Activated naive CD4-positive, alpha-beta T cell treated with anti-CD3 and anti-CD28 coated beads, Interleukin-2, amount 50 U/mL, for 72 hours (primary cell): ENCODE results near the gene PNMA8A. TPM values are rescaled to one million over a fixed set of nuclear protein-coding genes. Genes with fewer than 3 reads are reported as not detected.

ENCODE experiments used
- ATAC-seq, 2 donors: fragments of 150-1000 bp; cut with Tn5 transposase; 2 replicates each; pipeline ENCODE4 v1.10.0; 2021; ENCODE audit warnings: mild to moderate bottlenecking in 2 of 2, moderate library complexity in 2 of 2
- DNase-seq, 2 donors: peaks; one replicate each; pipeline ENCODE4 v3.0.0; 2021 to 2022; ENCODE audit warnings: low spot score in 2 of 2
- H3K27ac Mint-ChIP-seq, 2 donors: one replicate each; pipeline ENCODE4 v1.8.0; 2022; ENCODE audit warnings: mild to moderate bottlenecking in 2 of 2, mixed read lengths in 2 of 2
- H3K36me3 Mint-ChIP-seq, 2 donors: one replicate each; pipeline ENCODE4 v1.8.0; 2022; ENCODE audit warnings: mixed read lengths in 2 of 2
- H3K9me3 Mint-ChIP-seq, 2 donors: one replicate each; pipeline ENCODE4 v1.8.0; 2022; ENCODE audit warnings: mixed read lengths in 2 of 2
- total RNA-seq, 2 donors: library from RNA; stranded (reverse); gene quantifications; one replicate each; pipeline ENCODE4 v1.2.3, GENCODE V29; 2022

Gene PNMA8A
- total RNA-seq, 2 donors from 2014 or later: not detected

- no peaks in the 10 kb centered on the region for H3K9me3 Mint-ChIP-seq
- ATAC-seq: no peak
- peaks cover 0 to 7% of the 10 kb centered on the region in 2 donors for H3K36me3 Mint-ChIP-seq
- DNase-seq: no peak
- no peak overlapping the region for H3K27ac Mint-ChIP-seq
These were observed 23.8 kb upstream of the PNMA8A start for GRCh38 chr19:46494941-46495785.

- H3K9me3 Mint-ChIP-seq: no peaks in the 10 kb centered on the region
- no peak for DNase-seq
- ATAC-seq: no peak
- H3K36me3 Mint-ChIP-seq: peaks cover 6 to 7% of the 10 kb centered on the region in 2 donors
- peak overlapping the region; percentile 63 to 74 for H3K27ac Mint-ChIP-seq
These were observed 23.0 kb upstream of the PNMA8A start for GRCh38 chr19:46494146-46494940.

GRCh38 chr19:46493236-46494145 lies 22.1 kb upstream of the PNMA8A start:
- no peaks in the 10 kb centered on the region for H3K9me3 Mint-ChIP-seq
- peak; percentile 24 to 43 for ATAC-seq
- DNase-seq: no peak
- peak overlapping the region; percentile 63 to 74 for H3K27ac Mint-ChIP-seq
- peaks cover 6 to 7% of the 10 kb centered on the region in 2 donors for H3K36me3 Mint-ChIP-seq

GRCh38 chr19:46492841-46493235 lies 21.5 kb upstream of the PNMA8A start:
- DNase-seq (no peak), ATAC-seq (peak in 1 of 2 donors; percentile 81)
- H3K36me3 Mint-ChIP-seq: peaks cover 6 to 7% of the 10 kb centered on the region in 2 donors
- H3K9me3 Mint-ChIP-seq: no peaks in the 10 kb centered on the region
- no peak overlapping the region for H3K27ac Mint-ChIP-seq

- H3K9me3 Mint-ChIP-seq: no peaks in the 10 kb centered on the region
- ATAC-seq: peak in 1 of 2 donors; percentile 1
- no peak overlapping the region for H3K27ac Mint-ChIP-seq
- no peak for DNase-seq
- peaks cover 6 to 7% of the 10 kb centered on the region in 2 donors for H3K36me3 Mint-ChIP-seq
These were observed 20.8 kb upstream of the PNMA8A start for GRCh38 chr19:46491975-46492682.

GRCh38 chr19:46490774-46491173 lies 19.4 kb upstream of the PNMA8A start:
- DNase-seq (no peak), ATAC-seq (no peak)
- Mint-ChIP-seq H3K9me3 (no peaks in the 10 kb centered on the region), H3K36me3 (peaks cover 6 to 7% of the 10 kb centered on the region in 2 donors), H3K27ac (no peak overlapping the region)

GRCh38 chr19:46489445-46490272 lies 18.3 kb upstream of the PNMA8A start:
- DNase-seq (no peak), ATAC-seq (no peak)
- Mint-ChIP-seq H3K9me3 (no peaks in the 10 kb centered on the region), H3K27ac (no peak overlapping the region), H3K36me3 (peaks cover 5 to 6% of the 10 kb centered on the region in 2 donors)

- no peak for DNase-seq
- no peaks in the 10 kb centered on the region for H3K9me3 Mint-ChIP-seq
- peaks cover 0 to 6% of the 10 kb centered on the region in 2 donors for H3K36me3 Mint-ChIP-seq
- no peak overlapping the region for H3K27ac Mint-ChIP-seq
- ATAC-seq: peak in 1 of 2 donors; percentile 28
These were observed 17.2 kb upstream of the PNMA8A start for GRCh38 chr19:46488551-46488950.

- H3K36me3 Mint-ChIP-seq: peaks cover 0 to 6% of the 10 kb centered on the region in 2 donors
- ATAC-seq (peak; percentile 73 to 77), DNase-seq (peak; percentile 64 to 89)
- no peak overlapping the region for H3K27ac Mint-ChIP-seq
- no peaks in the 10 kb centered on the region for H3K9me3 Mint-ChIP-seq
These were observed 16.6 kb upstream of the PNMA8A start for GRCh38 chr19:46487802-46488445.

GRCh38 chr19:46487178-46487801 lies 15.9 kb upstream of the PNMA8A start:
- Mint-ChIP-seq H3K36me3 (peaks cover 0 to 6% of the 10 kb centered on the region in 2 donors), H3K27ac (no peak overlapping the region), H3K9me3 (no peaks in the 10 kb centered on the region)
- DNase-seq (no peak), ATAC-seq (peak in 1 of 2 donors; percentile 4)

GRCh38 chr19:46486358-46486757 lies 15.0 kb upstream of the PNMA8A start:
- ATAC-seq (no peak), DNase-seq (no peak)
- Mint-ChIP-seq H3K36me3 (peaks cover 0 to 6% of the 10 kb centered on the region in 2 donors), H3K27ac (no peak overlapping the region), H3K9me3 (no peaks in the 10 kb centered on the region)

GRCh38 chr19:46484656-46485055 lies 13.3 kb upstream of the PNMA8A start:
- DNase-seq (no peak), ATAC-seq (no peak)
- Mint-ChIP-seq H3K9me3 (no peaks in the 10 kb centered on the region), H3K36me3 (peaks cover 0 to 3% of the 10 kb centered on the region in 2 donors), H3K27ac (no peak overlapping the region)

- no peak overlapping the region for H3K27ac Mint-ChIP-seq
- ATAC-seq (no peak), DNase-seq (no peak)
- H3K36me3 Mint-ChIP-seq: no peaks in the 10 kb centered on the region
- H3K9me3 Mint-ChIP-seq: no peaks in the 10 kb centered on the region
These were observed 11.3 kb upstream of the PNMA8A start for GRCh38 chr19:46482631-46483030.

GRCh38 chr19:46481947-46482346 lies 10.6 kb upstream of the PNMA8A start:
- ATAC-seq (no peak), DNase-seq (no peak)
- Mint-ChIP-seq H3K9me3 (no peaks in the 10 kb centered on the region), H3K27ac (no peak overlapping the region), H3K36me3 (no peaks in the 10 kb centered on the region)
